Skeletal muscle tissue (tissue), 5 donors: ENCODE data around the gene MLF1. TPM values are rescaled to one million over a fixed set of nuclear protein-coding genes. Genes with fewer than 3 reads are reported as not detected.
A peak's percentile ranks its signal among the peaks of the same experiment; 100 is the strongest.

Experiments used
- H3K27ac ChIP-seq: one replicate; pipeline ENCODE4 v1.7.0; 2013; ENCODE audit warnings: mild to moderate bottlenecking, low read depth, low read length, inconsistent platforms
- H3K27me3 ChIP-seq, 3 donors: one replicate each; pipeline ENCODE4 v1.7.0; 2013; ENCODE audit warnings: low read length in 3 of 3; ENCODE audit not compliant: control insufficient read depth in 3 of 3, insufficient read depth in 3 of 3
- H3K36me3 ChIP-seq, 3 donors: one replicate each; pipeline ENCODE4 v1.7.0; 2013; ENCODE audit warnings: low read length in 3 of 3; ENCODE audit not compliant: control insufficient read depth in 3 of 3, insufficient read depth in 3 of 3
- H3K4me1 ChIP-seq, 3 donors: one replicate each; pipeline ENCODE4 v1.7.0; 2013; ENCODE audit warnings: low read length in 3 of 3, mild to moderate bottlenecking in 3 of 3; ENCODE audit not compliant: control insufficient read depth in 3 of 3, insufficient read depth in 3 of 3
- H3K4me3 ChIP-seq, 3 donors: one replicate each; pipeline ENCODE4 v1.7.0; 2013; ENCODE audit warnings: low read length in 3 of 3
- H3K9ac ChIP-seq, 3 donors: one replicate each; pipeline ENCODE4 v1.7.0; 2013; ENCODE audit warnings: low read length in 3 of 3, mild to moderate bottlenecking in 3 of 3, moderate library complexity in 2 of 3, low read depth in 1 of 3
- H3K9me3 ChIP-seq, 3 donors: one replicate each; pipeline ENCODE4 v1.7.0; 2013; ENCODE audit warnings: low read length in 3 of 3; ENCODE audit not compliant: control insufficient read depth in 3 of 3
- small RNA-seq: library from RNA; depleted of rRNA; stranded (forward); fragments of <200 nt; gene quantifications from one replicate; pipeline ENCODE3, GENCODE V24; 2014
- total RNA-seq: library from RNA; depleted of rRNA; stranded (reverse); fragments of >200 nt; gene quantifications from one replicate; pipeline ENCODE4 v1.2.3, GENCODE V29; 2014
- donor health status: Osteomylitis.

MLF1 gene
- total RNA-seq, 1 donor from 2014 or later = 57.9 TPM

DNA sequence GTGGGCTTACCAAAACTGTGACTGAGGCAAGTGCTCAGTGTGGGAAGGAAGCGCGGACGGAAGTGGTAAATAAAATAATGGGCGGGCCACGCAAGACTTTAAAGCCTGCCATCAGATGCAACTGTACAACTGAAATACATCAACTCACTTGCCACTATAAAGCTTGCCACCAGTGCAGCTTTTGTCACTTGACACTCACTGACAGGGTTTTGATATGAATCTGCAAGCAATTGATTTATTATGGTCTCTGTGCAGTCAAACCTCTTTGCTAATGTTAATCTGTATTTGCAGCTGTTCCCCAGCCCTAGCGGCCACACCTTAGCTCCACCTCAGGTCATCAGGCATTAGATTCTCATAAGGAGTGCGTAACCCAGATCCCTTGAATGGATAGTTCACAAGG is 71.0 kb downstream of the MLF1 start:
- no peak overlapping the region for H3K9ac ChIP-seq
- H3K9me3 ChIP-seq = no peaks in the 10 kb centered on the region
- peaks cover 0 to 10% (median 2%) of the 10 kb centered on the region in 3 donors for H3K36me3 ChIP-seq
- H3K27me3 ChIP-seq = no peaks in the 10 kb centered on the region
- no peak overlapping the region for H3K27ac ChIP-seq
- peaks cover 7 to 14% (median 10%) of the 10 kb centered on the region in 3 donors for H3K4me1 ChIP-seq
- H3K4me3 ChIP-seq = no peak overlapping the region

DNA sequence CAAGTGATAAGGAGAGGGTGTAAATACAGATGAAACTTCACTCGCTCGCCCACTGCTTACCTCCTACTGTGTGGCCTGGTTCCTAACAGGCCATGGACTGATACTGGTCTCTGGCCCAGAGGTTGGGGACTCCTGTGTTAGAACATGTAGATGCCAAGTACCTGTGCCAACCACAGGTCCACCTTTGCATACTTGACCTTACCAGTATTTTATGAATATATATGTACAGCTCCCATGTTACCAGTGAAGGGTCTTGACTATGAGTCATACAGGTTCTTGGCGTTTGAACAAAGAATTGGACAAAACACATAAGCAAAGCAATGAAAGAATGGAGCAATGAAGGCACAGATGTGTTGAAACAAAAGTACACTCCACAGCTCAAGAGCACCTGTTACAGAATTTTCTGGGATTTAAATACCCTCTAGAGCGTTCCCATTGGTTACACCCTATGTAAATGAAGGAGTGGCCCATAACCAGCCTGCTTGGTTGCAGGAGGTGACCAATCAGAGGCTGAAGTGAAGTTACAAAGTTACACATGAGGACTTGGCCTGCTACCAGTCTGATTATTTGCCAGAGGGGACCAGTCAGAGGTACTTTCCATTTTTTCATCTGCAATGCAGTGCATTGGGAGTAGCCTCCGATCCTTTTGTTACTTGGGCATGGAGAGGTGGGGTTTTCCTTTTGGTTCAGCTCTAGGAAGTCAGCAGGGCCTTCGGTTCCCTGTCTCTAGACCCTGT is 71.6 kb downstream of the MLF1 start:
- Histone ChIP-seq H3K36me3 (peaks cover 0 to 16% (median 2%) of the 10 kb centered on the region in 3 donors), H3K4me3 (no peak overlapping the region), H3K27ac (no peak overlapping the region), H3K9ac (no peak overlapping the region), H3K27me3 (no peaks in the 10 kb centered on the region), H3K9me3 (no peaks in the 10 kb centered on the region), H3K4me1 (peaks cover 7 to 14% (median 10%) of the 10 kb centered on the region in 3 donors)

DNA sequence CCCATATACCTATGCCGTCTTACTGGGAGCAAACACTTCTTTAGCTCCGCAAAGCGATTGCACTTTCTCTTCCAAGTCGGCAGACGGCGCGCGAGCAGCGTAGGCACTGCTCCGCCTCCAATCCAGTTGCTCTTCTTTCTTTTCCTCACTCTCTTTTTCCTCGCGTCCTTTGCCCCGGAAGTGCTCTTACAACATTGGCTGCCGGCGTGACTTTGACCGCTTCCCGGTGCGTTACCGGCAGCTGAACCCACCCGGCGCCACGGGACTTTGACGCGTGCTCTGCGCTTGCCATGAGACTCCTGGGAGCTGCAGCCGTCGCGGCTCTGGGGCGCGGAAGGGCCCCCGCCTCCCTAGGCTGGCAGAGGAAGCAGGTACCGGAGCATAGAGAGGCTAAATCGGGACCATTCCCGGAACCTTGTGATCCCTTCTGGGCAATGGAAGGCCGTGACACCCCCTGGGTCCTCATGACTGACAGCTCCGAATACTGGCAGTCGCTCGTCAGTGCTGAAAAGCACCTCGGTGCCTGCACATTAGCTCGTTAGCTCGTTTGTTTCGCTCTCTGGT is 73.4 kb downstream of the MLF1 start, which contains the start of gene GFM1:
GFM1 (plus strand) TSS at position 183 of the 564 bp plus-strand sequence; CDS start at position 291, 108 bp downstream.
- H3K4me1 ChIP-seq = peaks cover 7 to 14% (median 10%) of the 10 kb centered on the region in 3 donors

DNA sequence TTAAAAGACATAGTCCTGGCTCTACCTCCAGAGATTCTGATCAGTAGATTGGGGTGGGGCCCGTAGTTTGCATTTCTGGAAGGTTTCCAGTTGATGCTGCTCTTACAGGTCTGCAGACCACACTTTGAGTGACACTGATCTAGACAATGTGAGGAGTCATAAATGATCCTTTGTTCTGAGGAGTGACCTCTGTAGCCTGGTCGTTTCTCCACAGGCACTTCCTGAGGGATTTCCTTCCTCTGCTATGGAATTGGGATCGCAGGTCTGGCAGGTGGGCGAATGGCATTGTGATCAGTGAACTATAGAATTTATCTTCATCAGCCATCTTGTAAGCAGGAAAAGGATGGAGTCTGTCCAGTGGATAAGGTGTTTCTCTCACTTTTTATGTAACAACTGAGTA is 78.8 kb downstream of the MLF1 start:
- Histone ChIP-seq H3K27me3 (no peaks in the 10 kb centered on the region), H3K27ac (no peak overlapping the region), H3K4me3 (no peak overlapping the region), H3K9me3 (no peaks in the 10 kb centered on the region), H3K36me3 (peaks cover 16 to 52% (median 33%) of the 10 kb centered on the region in 3 donors), H3K4me1 (peaks cover 7 to 14% (median 10%) of the 10 kb centered on the region in 3 donors), H3K9ac (no peak overlapping the region)

More for the DNA sequence above, 73.4 kb downstream of the MLF1 start, which contains the start of gene GFM1:
- no peaks in the 10 kb centered on the region for H3K9me3 ChIP-seq
- H3K4me3 ChIP-seq = peak within 1 kb of the TSS; percentile 80 to 99 (median 97)
- peak within 1 kb of the TSS; percentile 86 to 94 (median 93) for H3K9ac ChIP-seq
- H3K36me3 ChIP-seq = peaks cover 0 to 24% (median 4%) of the 10 kb centered on the region in 3 donors
- peak within 1 kb of the TSS; percentile 94 for H3K27ac ChIP-seq
- H3K27me3 ChIP-seq = no peaks in the 10 kb centered on the region

DNA sequence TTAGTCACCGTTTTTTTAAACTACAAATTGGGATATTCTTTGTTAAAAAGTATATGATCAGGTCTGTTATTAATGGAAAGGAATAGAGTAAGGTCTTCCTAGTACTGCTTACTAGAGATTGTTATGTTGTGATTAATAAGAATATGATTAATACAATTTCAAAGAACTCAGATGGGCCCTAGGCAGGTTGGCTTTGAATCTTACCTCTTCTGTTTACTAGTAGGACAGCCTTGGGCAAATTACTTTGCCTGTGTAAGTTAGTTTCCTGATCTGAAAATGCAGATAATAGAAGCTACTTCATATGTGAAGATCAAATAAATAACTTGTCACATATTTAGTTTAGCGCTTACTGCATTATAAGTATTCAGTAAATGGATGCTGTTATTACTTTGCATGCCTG is 80.2 kb downstream of the MLF1 start:
- Histone ChIP-seq H3K9ac (no peak overlapping the region), H3K36me3 (peaks cover 19 to 59% (median 41%) of the 10 kb centered on the region in 3 donors), H3K4me3 (no peak overlapping the region), H3K9me3 (no peaks in the 10 kb centered on the region), H3K4me1 (peaks cover 0 to 5% (median 3%) of the 10 kb centered on the region in 3 donors), H3K27ac (no peak overlapping the region), H3K27me3 (no peaks in the 10 kb centered on the region)

DNA sequence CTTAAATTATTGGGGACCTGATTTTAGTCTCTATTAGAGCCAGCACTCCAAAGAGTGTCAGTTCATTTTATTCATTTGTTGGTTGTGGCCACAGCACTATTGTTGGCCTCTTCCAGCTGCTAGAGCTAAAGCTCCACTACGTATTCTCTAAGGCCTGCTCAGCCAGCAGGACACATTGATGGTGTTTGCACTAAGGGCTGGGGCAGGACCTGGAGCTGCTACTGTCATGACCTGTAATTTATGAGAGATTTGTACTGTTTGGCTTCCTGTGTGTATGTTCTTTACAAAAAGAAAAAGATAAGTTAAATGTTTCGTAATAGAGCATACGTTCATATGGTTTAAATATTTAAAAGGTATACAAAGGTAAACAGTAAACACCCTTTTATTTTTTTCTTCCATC is 81.5 kb downstream of the MLF1 start:
- Histone ChIP-seq H3K4me1 (no peaks in the 10 kb centered on the region), H3K27ac (no peak overlapping the region), H3K4me3 (no peak overlapping the region), H3K36me3 (peaks cover 20 to 53% (median 49%) of the 10 kb centered on the region in 3 donors), H3K27me3 (no peaks in the 10 kb centered on the region), H3K9ac (no peak overlapping the region), H3K9me3 (no peaks in the 10 kb centered on the region)

Small RNAs within 50 kb of the gene (small RNA-seq; reads per million reads assigned to genes)
- not detected for gene AC025033.1

Other genes with a start within 250 kb of the MLF1 start
- gene GFM1, start 73.3 kb downstream of the MLF1 start, total RNA-seq = 71.5 TPM
- gene LXN, start 101.5 kb downstream of the MLF1 start, total RNA-seq = 15.7 TPM
- gene RARRES1, start 161.3 kb downstream of the MLF1 start, total RNA-seq = 1.6 TPM
- 49.1 TPM for gene MFSD1, start 230.9 kb downstream of the MLF1 start, total RNA-seq